IMR-90 (cell line): ENCODE measurements around the gene SLC22A15. TPM values are rescaled to one million over a fixed set of nuclear protein-coding genes. Genes with fewer than 3 reads are reported as not detected.

Experiments used
- ATAC-seq: fragments of 200-7000 bp; cut with Tn5 transposase; 2 replicates; pipeline ENCODE4 v1.9.1; 2020; ENCODE audit warnings: low read depth, mild to moderate bottlenecking, moderate library complexity
- BruUV-seq: library from RNA; stranded (reverse); fragments of 400-500 nt; replicated peaks from 2 replicates; lab custom pipeline; 2021; lab: Mats Ljungman, UMichigan
- CTCF ChIA-PET: fragments of 300-600 bp; formaldehyde crosslinking; extraction: SDS; loops from one replicate; lab custom pipeline; 2021; ENCODE audit warnings: antibody characterized with exemption; lab: Yijun Ruan, JAX
- POLR2A ChIA-PET: fragments of 300-600 bp; sonication (Branson Sonifier 250); formaldehyde crosslinking; loops from one replicate; lab custom pipeline; 2022; ENCODE audit warnings: antibody characterized with exemption; ENCODE audit not compliant: unreplicated experiment; lab: Charles Lee
- DNase-seq: peaks from one replicate; pipeline ENCODE4 v3.0.0; 2013
- H2AFZ ChIP-seq: replicated peaks from 2 replicates; pipeline ENCODE3; 2013; ENCODE audit warnings: low read length, mild to moderate bottlenecking; ENCODE audit not compliant: poor library complexity
- H2AK5ac ChIP-seq: 2 replicates; pipeline ENCODE4 v1.6.1; 2013; ENCODE audit warnings: low read depth, low read length, inconsistent platforms
- H2AK9ac ChIP-seq: replicated peaks from 2 replicates; pipeline ENCODE3; 2013; ENCODE audit warnings: mild to moderate bottlenecking, low read depth, low read length, moderate library complexity; ENCODE audit not compliant: poor library complexity
- H2BK120ac ChIP-seq: 2 replicates; pipeline ENCODE4 v1.6.1; 2013; ENCODE audit warnings: low read depth, low read length, inconsistent platforms
- H2BK15ac ChIP-seq: 3 replicates; pipeline ENCODE4 v1.6.1; 2013; ENCODE audit warnings: low read depth, low read length, inconsistent platforms
- H2BK20ac ChIP-seq: 2 replicates; pipeline ENCODE4 v1.6.1; 2013; ENCODE audit warnings: low read depth, mild to moderate bottlenecking, inconsistent platforms, low read length, moderate library complexity
- H2BK5ac ChIP-seq: 2 replicates; pipeline ENCODE4 v1.6.1; 2013; ENCODE audit warnings: mild to moderate bottlenecking, low read depth, low read length, inconsistent platforms; ENCODE audit not compliant: poor library complexity, severe bottlenecking
- H3K14ac ChIP-seq: replicated peaks from 2 replicates; pipeline ENCODE4 v1.6.1; 2013; ENCODE audit warnings: low read depth, low read length, inconsistent platforms
- H3K18ac ChIP-seq: 2 replicates; pipeline ENCODE4 v1.6.1; 2013; ENCODE audit warnings: low read depth, low read length, control low read depth
- H3K23ac ChIP-seq: 2 replicates; pipeline ENCODE4 v1.6.1; 2013; ENCODE audit warnings: low read depth, low read length, inconsistent platforms
- H3K27ac ChIP-seq: 2 replicates; pipeline ENCODE4 v1.5.1; 2013; ENCODE audit warnings: mild to moderate bottlenecking, control low read depth, low read length; ENCODE audit not compliant: insufficient read depth
- H3K27me3 ChIP-seq: 2 replicates; pipeline ENCODE4 v1.6.1; 2013; ENCODE audit warnings: low read length; ENCODE audit not compliant: control insufficient read depth, insufficient read depth
- H3K36me3 ChIP-seq: 2 replicates; pipeline ENCODE4 v1.6.1; 2013; ENCODE audit warnings: low read length, mixed read lengths; ENCODE audit not compliant: control insufficient read depth, insufficient read depth
- H3K4ac ChIP-seq: 2 replicates; pipeline ENCODE4 v1.6.1; 2013; ENCODE audit warnings: low read depth, low read length, inconsistent platforms
- H3K4me1 ChIP-seq: 2 replicates; pipeline ENCODE4 v1.6.1; 2013; ENCODE audit warnings: low read length, mixed read lengths; ENCODE audit not compliant: control insufficient read depth, insufficient read depth
- H3K4me2 ChIP-seq: 2 replicates; pipeline ENCODE4 v1.6.1; 2013; ENCODE audit warnings: low read depth, mild to moderate bottlenecking, control low read depth, low read length, moderate library complexity
- H3K4me3 ChIP-seq: 2 replicates; pipeline ENCODE4 v1.5.1; 2013; ENCODE audit warnings: low read depth, mild to moderate bottlenecking, control low read depth, low read length, moderate library complexity; ENCODE audit not compliant: insufficient read depth
- H3K56ac ChIP-seq: 2 replicates; pipeline ENCODE4 v1.6.1; 2013; ENCODE audit warnings: low read length, inconsistent platforms; ENCODE audit not compliant: insufficient read depth; ENCODE audit errors: extremely low read depth
- H3K79me1 ChIP-seq, 2 experiments: 2 replicates each; pipeline ENCODE4 v1.6.1; 2013; ENCODE audit warnings: low read length in 2 of 2, inconsistent platforms in 1 of 2, low read depth in 1 of 2
- H3K9ac ChIP-seq: 2 replicates; pipeline ENCODE4 v1.6.1; 2013; ENCODE audit warnings: low read depth, low read length, control low read depth
- H3K9me1 ChIP-seq: 2 replicates; pipeline ENCODE4 v1.6.1; 2013; ENCODE audit warnings: low read length, inconsistent platforms; ENCODE audit not compliant: insufficient read depth
- H3K9me3 ChIP-seq: 2 replicates; pipeline ENCODE4 v1.6.1; 2013; ENCODE audit warnings: low read length; ENCODE audit not compliant: control insufficient read depth, insufficient read depth
- H4K20me1 ChIP-seq: 2 replicates; pipeline ENCODE4 v1.6.1; 2013; ENCODE audit warnings: low read length, inconsistent platforms; ENCODE audit not compliant: insufficient read depth
- H4K5ac ChIP-seq: 2 replicates; pipeline ENCODE4 v1.6.1; 2013; ENCODE audit warnings: mild to moderate bottlenecking, low read depth, low read length, control low read depth
- H4K8ac ChIP-seq, 2 experiments: 2 replicates each; pipeline ENCODE4 v1.6.1; 2013; ENCODE audit warnings: low read depth in 2 of 2, low read length in 2 of 2, control low read depth in 1 of 2, inconsistent platforms in 1 of 2
- H4K91ac ChIP-seq: 2 replicates; pipeline ENCODE4 v1.6.1; 2013; ENCODE audit warnings: low read depth, low read length, inconsistent platforms; ENCODE audit not compliant: insufficient read depth
- BHLHE40 ChIP-seq: fragments of 150-350 bp; IDR thresholded peaks from 2 replicates; pipeline ENCODE4 v1.6.1; 2016; ENCODE audit warnings: mild to moderate bottlenecking, low read depth, low read length
- CEBPB ChIP-seq: IDR thresholded peaks from 2 replicates; pipeline ENCODE4 v1.6.1; 2012; ENCODE audit warnings: low read depth, low read length, improper control_type of control experiment
- CHD1 ChIP-seq: IDR thresholded peaks from 2 replicates; pipeline ENCODE4 v1.6.1; 2012; ENCODE audit warnings: low read depth, low read length, improper control_type of control experiment
- ELK1 ChIP-seq: fragments of 150-350 bp; IDR thresholded peaks from 2 replicates; pipeline ENCODE4 v1.6.1; 2016; ENCODE audit warnings: low read depth, mild to moderate bottlenecking, low read length, moderate library complexity, borderline replicate concordance
- FOS ChIP-seq: fragments of 150-350 bp; IDR thresholded peaks from 2 replicates; pipeline ENCODE4 v1.6.1; 2016; ENCODE audit warnings: low read depth, low read length
- MAFK ChIP-seq: IDR thresholded peaks from 2 replicates; pipeline ENCODE4 v1.6.1; 2012; ENCODE audit warnings: low read depth, low read length, improper control_type of control experiment
- MAZ ChIP-seq: IDR thresholded peaks from 2 replicates; pipeline ENCODE4 v1.6.1; 2012; ENCODE audit warnings: low read depth, mild to moderate bottlenecking, low read length, improper control_type of control experiment, moderate library complexity, borderline replicate concordance
- MXI1 ChIP-seq: IDR thresholded peaks from 2 replicates; pipeline ENCODE4 v1.6.1; 2012; ENCODE audit warnings: low read depth, mild to moderate bottlenecking, low read length, moderate library complexity, borderline replicate concordance
- NFE2L2 ChIP-seq: fragments of 150-350 bp; IDR thresholded peaks from 2 replicates; pipeline ENCODE4 v1.6.1; 2016; ENCODE audit warnings: low read depth, mild to moderate bottlenecking, low read length
- POLR2A ChIP-seq: IDR thresholded peaks from 2 replicates; pipeline ENCODE4 v1.6.1; 2012; ENCODE audit warnings: mild to moderate bottlenecking, low read depth, low read length
- RAD21 ChIP-seq: IDR thresholded peaks from 2 replicates; pipeline ENCODE4 v1.6.1; 2012; ENCODE audit warnings: low read length, improper control_type of control experiment
- RCOR1 ChIP-seq: IDR thresholded peaks from 2 replicates; pipeline ENCODE4 v1.6.1; 2012; ENCODE audit warnings: mild to moderate bottlenecking, low read length, improper control_type of control experiment; ENCODE audit not compliant: insufficient replicate concordance
- RFX5 ChIP-seq: IDR thresholded peaks from 2 replicates; pipeline ENCODE4 v1.8.0; 2012; ENCODE audit warnings: low read depth, mild to moderate bottlenecking, low read length, moderate library complexity
- SMC3 ChIP-seq: fragments of 150-350 bp; IDR thresholded peaks from 2 replicates; pipeline ENCODE4 v1.6.1; 2016; ENCODE audit warnings: low read depth, mild to moderate bottlenecking, antibody characterized with exemption, low read length, moderate library complexity
- USF2 ChIP-seq: fragments of 150-350 bp; IDR thresholded peaks from 2 replicates; pipeline ENCODE4 v1.6.1; 2017; ENCODE audit warnings: mild to moderate bottlenecking, antibody characterized with exemption, low read length, low read depth
- WGBS, 2 experiments: methylation state at CpG; one replicate each; pipeline versions ENCODE4 v1.1.5 to v1.1.7; 2013; ENCODE audit warnings: missing lambda C conversion rate in 2 of 2; ENCODE audit not compliant: insufficient read length in 1 of 2; ENCODE audit errors: extremely low coverage in 2 of 2; 5-methylcytosine and 5-hydroxymethylcytosine counted together
- dilution Hi-C: fragments of 300-500 bp; cut with HindIII; formaldehyde crosslinking; loops from one replicate; pipeline ENCODE4 v1.14.3; 2018; ENCODE audit warnings: low sequenced_read_pairs; ENCODE audit not compliant: unreplicated experiment
- in situ Hi-C: fragments of 300-500 bp; cut with MboI; formaldehyde crosslinking; loops from 3 replicates; pipeline ENCODE4 v1.14.3; 2019; ENCODE audit warnings: low sequenced_read_pairs, inconsistent platforms, mixed read lengths
- intact Hi-C: fragments of 100-400 bp; cut with micrococcal nuclease; formaldehyde crosslinking; loops from 2 replicates; pipeline ENCODE4 v1.10.0; 2022
- polyA plus RNA-seq, 3 experiments: library from polyadenylated mRNA; depleted of rRNA; stranded (reverse); fragments of >200 nt; gene quantifications; 2 replicates each; pipeline ENCODE4 v1.2.3, GENCODE V29; 2012; ENCODE audit warnings: low replicate concordance in 1 of 3
- total RNA-seq: library from RNA; depleted of rRNA; stranded (reverse); fragments of >200 nt; gene quantifications from 2 replicates; pipeline ENCODE4 v1.2.3, GENCODE V29; 2012
- TF ChIP-seq, protein P1 (sequence below): conservative IDR thresholded peaks from 2 replicates; pipeline ENCODE4 v1.5.1; 2012; ENCODE audit warnings: mild to moderate bottlenecking, low read depth, low read length, improper control_type of control experiment

SLC22A15 gene
- total and polyA plus RNA-seq, 2 of the 4 experiments (the other 2 are of a cell fraction), result under 0.01 to 0.02 TPM

DNA sequence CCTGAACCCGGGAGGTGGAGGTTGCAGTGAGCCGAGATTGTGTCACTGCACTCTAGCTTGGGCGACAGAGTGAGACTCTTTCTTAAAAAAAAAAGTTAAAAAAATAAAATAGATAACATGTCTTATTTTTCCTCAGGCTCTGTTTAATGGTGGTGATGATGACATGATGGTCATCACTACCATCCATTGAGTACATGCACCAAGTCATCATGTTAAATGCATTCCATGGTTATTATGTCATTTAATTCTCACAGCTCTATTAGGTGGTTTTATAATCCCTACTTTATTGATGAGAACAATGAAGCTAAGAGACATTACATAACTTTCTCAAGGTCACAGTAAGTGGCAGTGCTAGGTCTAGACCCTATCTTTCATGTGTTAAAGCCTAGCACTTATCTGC is 100.5 kb downstream of the SLC22A15 start:
- TF ChIP-seq CEBPB (no peak), BHLHE40 (no peak), CHD1 (no peak), MXI1 (no peak), NFE2L2 (no peak), USF2 (no peak), FOS (no peak), SMC3 (no peak), MAFK (no peak), RAD21 (no peak), POLR2A (no peak), RCOR1 (no peak), RFX5 (no peak), MAZ (no peak), ELK1 (no peak)
- TF ChIP-seq, protein P1, sequence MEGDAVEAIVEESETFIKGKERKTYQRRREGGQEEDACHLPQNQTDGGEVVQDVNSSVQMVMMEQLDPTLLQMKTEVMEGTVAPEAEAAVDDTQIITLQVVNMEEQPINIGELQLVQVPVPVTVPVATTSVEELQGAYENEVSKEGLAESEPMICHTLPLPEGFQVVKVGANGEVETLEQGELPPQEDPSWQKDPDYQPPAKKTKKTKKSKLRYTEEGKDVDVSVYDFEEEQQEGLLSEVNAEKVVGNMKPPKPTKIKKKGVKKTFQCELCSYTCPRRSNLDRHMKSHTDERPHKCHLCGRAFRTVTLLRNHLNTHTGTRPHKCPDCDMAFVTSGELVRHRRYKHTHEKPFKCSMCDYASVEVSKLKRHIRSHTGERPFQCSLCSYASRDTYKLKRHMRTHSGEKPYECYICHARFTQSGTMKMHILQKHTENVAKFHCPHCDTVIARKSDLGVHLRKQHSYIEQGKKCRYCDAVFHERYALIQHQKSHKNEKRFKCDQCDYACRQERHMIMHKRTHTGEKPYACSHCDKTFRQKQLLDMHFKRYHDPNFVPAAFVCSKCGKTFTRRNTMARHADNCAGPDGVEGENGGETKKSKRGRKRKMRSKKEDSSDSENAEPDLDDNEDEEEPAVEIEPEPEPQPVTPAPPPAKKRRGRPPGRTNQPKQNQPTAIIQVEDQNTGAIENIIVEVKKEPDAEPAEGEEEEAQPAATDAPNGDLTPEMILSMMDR, result no peak
- Histone ChIP-seq H3K14ac (no peak overlapping the region), H3K9ac (no peak overlapping the region), H3K27ac (no peak overlapping the region), H4K20me1 (no peaks in the 10 kb centered on the region), H3K4ac (no peak overlapping the region), H2BK120ac (no peak overlapping the region), H2AK9ac (no peak overlapping the region), H3K18ac (no peak overlapping the region), H3K56ac (no peak overlapping the region), H3K9me1 (no peaks in the 10 kb centered on the region), H3K79me1 (no peaks in the 10 kb centered on the region), H2AFZ (no peak overlapping the region), H3K23ac (no peak overlapping the region), H3K4me3 (no peak overlapping the region), H4K91ac (no peak overlapping the region), H2AK5ac (no peak overlapping the region), H3K27me3 (no peaks in the 10 kb centered on the region), H4K5ac (no peak overlapping the region), H2BK5ac (no peak overlapping the region), H4K8ac (no peak overlapping the region), H3K36me3 (no peaks in the 10 kb centered on the region), H3K4me2 (no peak overlapping the region), H3K4me1 (no peaks in the 10 kb centered on the region), H3K9me3 (no peaks in the 10 kb centered on the region), H2BK15ac (no peak overlapping the region), H2BK20ac (no peak overlapping the region)
- ChIA-PET CTCF (no interaction called here), POLR2A (no interaction called here)
- WGBS, 2 experiments, result no CpG with 5 or more reads among the region's 3 CpGs
- ATAC-seq (no peak), DNase-seq (no peak)
- in situ Hi-C loops, result no loop called here
- BruUV-seq, result no TSS peak
- intact Hi-C loops, result no loop called here
- dilution Hi-C loops, result no loop called here
